ENCODE results near the gene RBM15. TPM values are rescaled to one million over a fixed set of nuclear protein-coding genes. Genes with fewer than 3 reads are reported as not detected.

The RBM15 gene
- total and polyA plus RNA-seq, 2 donors (not counting 1 experiment from before 2014, with no cell fraction given) = 23.7 to 97.7 TPM

- peaks cover 5% of the 10 kb centered on the region for H4K20me1 ChIP-seq (ENCODE audit: control insufficient read depth, insufficient read depth, low read length, poor library complexity, severe bottlenecking)
- Mint-ChIP-seq H3K4me3 (no peak overlapping the region), H3K4me1 (peaks cover 15% of the 10 kb centered on the region), H3K27me3 (no peaks in the 10 kb centered on the region), H3K27ac (no peak overlapping the region), H3K9me3 (ENCODE audit: insufficient read depth) (no peaks in the 10 kb centered on the region)
- ChIA-PET POLR2A (no interaction called here), CTCF (interaction anchor here (2.3 to 11.8 kb wide), 8 partner anchors 22 to 160 kb away, joined by 6 to 257 read pairs (median 50); partner anchors contain the start of genes KCNC4 and LAMTOR5)
- H2AFZ ChIP-seq (ENCODE audit: insufficient read depth, low read depth, low read length, poor library complexity, severe bottlenecking) = no peak overlapping the region
- WGBS (ENCODE audit: insufficient coverage) = 93% methylated on average over 1 of the region's 1 CpG
- DNase-seq (no peak), ATAC-seq (ENCODE audit: low read depth) (no peak)
- H3K27me3 ChIP-seq (replicated peaks in 1 of 4; ENCODE audit: control extremely low read depth in 1 of 4, control insufficient read depth in 3 of 4, insufficient read depth in 4 of 4, low read length in 3 of 4) = no peaks in the 10 kb centered on the region
- no peaks in the 10 kb centered on the region for H3K9me3 ChIP-seq (ENCODE audit: control extremely low read depth in 1 of 3, control insufficient read depth in 2 of 3, insufficient read depth in 1 of 3, low read length in 2 of 3)
- peaks cover 7 to 14% of the 10 kb centered on the region in 2 donors for H3K4me1 ChIP-seq (ENCODE audit: control insufficient read depth in 2 of 2, insufficient read depth in 2 of 2, low read length in 2 of 2)
- H3K4me2 ChIP-seq (replicated peaks; ENCODE audit: low read depth, low read length, poor library complexity, severe bottlenecking) = no peak overlapping the region
- TF ChIP-seq EZH2 (IDR thresholded peaks at IDR 0.05; ENCODE audit: borderline replicate concordance, insufficient read depth, low read depth, low read length, poor library complexity, severe bottlenecking) (no peak), CTCF (IDR thresholded peaks at IDR 0.05) (no peak)
- peaks cover 24% of the 10 kb centered on the region for H3K79me2 ChIP-seq (ENCODE audit: control insufficient read depth, insufficient read depth, low read length)
- H3K36me3 ChIP-seq (replicated peaks in 1 of 2; ENCODE audit: control extremely low read depth in 1 of 2, control insufficient read depth in 1 of 2, extremely low read depth in 1 of 2, insufficient read depth in 2 of 2, low read length in 1 of 2) = no peaks in the 10 kb centered on the region
- no peak overlapping the region for H3K9ac ChIP-seq (ENCODE audit: low read length)
- no peak overlapping the region for H3K27ac ChIP-seq (ENCODE audit: low read length in 2 of 2)
- no peak overlapping the region for H3K4me3 ChIP-seq (ENCODE audit: control extremely low read depth in 1 of 5, extremely low read depth in 1 of 5, insufficient read depth in 1 of 5, low read depth in 2 of 5, low read length in 4 of 5)
- intact Hi-C loops (cut with micrococcal nuclease) = loop anchor here (10.0 kb wide), 1 partner anchor 540 kb away; the partner anchor contains the start of gene CD53
These were observed 3.9 kb upstream of the RBM15 start for GRCh38 chr1:110335265-110335664.

DNA sequence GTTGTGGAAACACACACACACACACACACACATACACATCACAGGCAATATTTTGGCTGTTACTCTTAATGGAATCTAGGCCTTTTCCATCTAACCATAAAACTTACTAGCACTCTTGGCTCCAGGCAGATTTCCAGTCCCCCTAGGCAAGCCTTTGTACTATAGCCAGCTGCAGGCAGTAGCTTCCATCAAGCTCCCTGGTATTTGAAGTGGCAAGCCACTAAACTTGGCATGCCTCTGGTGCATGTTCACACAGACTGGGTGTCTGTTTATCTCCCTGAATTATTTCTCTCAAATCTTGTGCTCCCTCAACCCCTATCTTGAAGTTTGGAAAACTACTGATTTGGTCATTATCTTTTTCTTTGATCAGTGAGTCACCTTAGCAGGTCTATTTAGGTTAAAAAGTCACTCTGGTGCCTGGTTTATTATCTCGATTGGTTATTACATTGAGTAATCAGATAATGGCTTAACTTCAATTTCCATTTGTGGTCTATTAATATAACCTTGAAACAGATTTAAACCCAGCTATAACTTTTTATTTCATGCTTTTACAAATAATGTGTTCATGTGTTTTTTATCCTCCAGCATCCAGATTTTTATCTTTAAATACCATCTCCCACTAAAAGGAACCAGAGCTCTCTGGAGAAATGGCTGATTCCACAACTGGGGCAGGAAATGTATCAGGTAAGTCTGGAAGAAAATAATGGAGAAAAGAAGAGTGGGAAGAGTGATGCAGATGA, 2.7 kb upstream of the RBM15 start:
- DNase-seq = no peak
- CTCF ChIA-PET = interaction anchor here (0.6 to 11.8 kb wide), 11 partner anchors 7 to 351 kb away, joined by 3 to 257 read pairs (median 9); partner anchors contain the start of genes AHCYL1, KCNC4 and LAMTOR5
- Mint-ChIP-seq H3K9me3 (ENCODE audit: insufficient read depth) (no peaks in the 10 kb centered on the region), H3K4me3 (peak overlapping the region; percentile 44), H3K27me3 (no peaks in the 10 kb centered on the region), H3K27ac (peak overlapping the region; percentile 70), H3K4me1 (peaks cover 27% of the 10 kb centered on the region)
- H3K9ac ChIP-seq (ENCODE audit: low read length) = no peak overlapping the region
- no peak overlapping the region for H3K4me3 ChIP-seq (ENCODE audit: control extremely low read depth in 1 of 5, extremely low read depth in 1 of 5, insufficient read depth in 1 of 5, low read depth in 2 of 5, low read length in 4 of 5)
- H3K4me1 ChIP-seq (ENCODE audit: control insufficient read depth in 2 of 2, insufficient read depth in 2 of 2, low read length in 2 of 2) = peaks cover 19 to 26% of the 10 kb centered on the region in 2 donors
- H4K20me1 ChIP-seq (ENCODE audit: control insufficient read depth, insufficient read depth, low read length, poor library complexity, severe bottlenecking) = peaks cover 17% of the 10 kb centered on the region
- H3K4me2 ChIP-seq (replicated peaks; ENCODE audit: low read depth, low read length, poor library complexity, severe bottlenecking) = no peak overlapping the region
- TF ChIP-seq EZH2 (IDR thresholded peaks at IDR 0.05; ENCODE audit: borderline replicate concordance, insufficient read depth, low read depth, low read length, poor library complexity, severe bottlenecking) (no peak), CTCF (IDR thresholded peaks at IDR 0.05) (no peak)
- WGBS (ENCODE audit: insufficient coverage) = no CpG with 5 or more reads among the region's 1 CpG
- peaks cover 0 to 9% of the 10 kb centered on the region in 2 experiments for H3K36me3 ChIP-seq (replicated peaks in 1 of 2; ENCODE audit: control extremely low read depth in 1 of 2, control insufficient read depth in 1 of 2, extremely low read depth in 1 of 2, insufficient read depth in 2 of 2, low read length in 1 of 2)
- no peaks in the 10 kb centered on the region for H3K9me3 ChIP-seq (ENCODE audit: control extremely low read depth in 1 of 3, control insufficient read depth in 2 of 3, insufficient read depth in 1 of 3, low read length in 2 of 3)
- no peak overlapping the region for H2AFZ ChIP-seq (ENCODE audit: insufficient read depth, low read depth, low read length, poor library complexity, severe bottlenecking)
- POLR2A ChIA-PET = no interaction called here
- H3K27me3 ChIP-seq (replicated peaks in 1 of 4; ENCODE audit: control extremely low read depth in 1 of 4, control insufficient read depth in 3 of 4, insufficient read depth in 4 of 4, low read length in 3 of 4) = no peaks in the 10 kb centered on the region
- no peak overlapping the region for H3K27ac ChIP-seq (ENCODE audit: low read length in 2 of 2)
- no peak for ATAC-seq (ENCODE audit: low read depth)
- H3K79me2 ChIP-seq (ENCODE audit: control insufficient read depth, insufficient read depth, low read length) = peaks cover 36% of the 10 kb centered on the region
- intact Hi-C loops (cut with micrococcal nuclease) = loop anchor here (1.0 to 10.0 kb wide), 2 partner anchors 24 to 538 kb away; partner anchors contain the start of gene CD53

All from B cell (primary cell).